ENCODE data around the gene DDX1.

- no peak for TF ChIP-seq CTCF (IDR thresholded peaks at IDR 0.05 in 8 of 11, conservative IDR thresholded peaks at IDR 0.05 in 3 of 11)
- no peak for TF ChIP-seq POLR2A (IDR thresholded peaks at IDR 0.05)
- TF ChIP-seq POLR2AphosphoS5 (IDR thresholded peaks at IDR 0.05): no peak
Measured at GRCh38 chr2:15599994-15600393, 8.3 kb downstream of the DDX1 start.

Measured in spleen (tissue), 7 donors.